Suprapubic skin (tissue), 4 donors: ENCODE data around the gene CABP1.

Experiments
- CTCF ChIP-seq, 2 donors: fragments of 200-600 bp in 1 of 2; fragments of 450-650 bp in 1 of 2; sonication (generic) in 1 of 2; IDR thresholded peaks; one replicate each; pipeline ENCODE4 v1.5.1; 2016 to 2019; ENCODE audit warnings: antibody characterized with exemption in 2 of 2, mild to moderate bottlenecking in 1 of 2, moderate library complexity in 1 of 2
- POLR2A ChIP-seq, 2 donors: fragments of 450-650 bp; IDR thresholded peaks; one replicate each; pipeline ENCODE4 v1.6.1; 2017; ENCODE audit warnings: antibody characterized with exemption in 2 of 2, mild to moderate bottlenecking in 2 of 2, moderate library complexity in 2 of 2
- POLR2AphosphoS5 ChIP-seq, 3 donors: sonication (generic); formaldehyde crosslinking; IDR thresholded peaks; one replicate each; pipeline ENCODE4 v1.6.1; 2017; ENCODE audit warnings: antibody characterized with exemption in 3 of 3

GRCh38 chr12:120642121-120642520 is 1.7 kb downstream of the CABP1 start:
- TF ChIP-seq CTCF (IDR thresholded peaks at IDR 0.05) = no peak
- TF ChIP-seq POLR2AphosphoS5 (IDR thresholded peaks at IDR 0.05) = no peak
- no peak for TF ChIP-seq POLR2A (IDR thresholded peaks at IDR 0.05)
